Gastrocnemius medialis (tissue), 4 donors: ENCODE results near the gene UGT1A5.

ENCODE experiments used
- POLR2A ChIP-seq, 2 donors: fragments of 450-650 bp; IDR thresholded peaks; one replicate each; pipeline ENCODE4 v1.6.1; 2017; ENCODE audit warnings: antibody characterized with exemption in 2 of 2, mild to moderate bottlenecking in 2 of 2, moderate library complexity in 2 of 2
- TF ChIP-seq, protein P1 (sequence below), 5 experiments: fragments of 450-650 bp in 3 of 5; fragments of 200-600 bp in 2 of 5; sonication (generic) in 2 of 5; IDR thresholded peaks in 4 of 5; conservative IDR thresholded peaks in 1 of 5; 1 replicate in 4 of 5; 2 replicates in 1 of 5; pipeline ENCODE4 v1.5.1; 2016 to 2019; ENCODE audit warnings: antibody characterized with exemption in 5 of 5, mild to moderate bottlenecking in 3 of 5, moderate library complexity in 3 of 5

GRCh38 chr2:233690444-233690843 is 22.3 kb upstream of the UGT1A5 start:
- TF ChIP-seq, protein P1, sequence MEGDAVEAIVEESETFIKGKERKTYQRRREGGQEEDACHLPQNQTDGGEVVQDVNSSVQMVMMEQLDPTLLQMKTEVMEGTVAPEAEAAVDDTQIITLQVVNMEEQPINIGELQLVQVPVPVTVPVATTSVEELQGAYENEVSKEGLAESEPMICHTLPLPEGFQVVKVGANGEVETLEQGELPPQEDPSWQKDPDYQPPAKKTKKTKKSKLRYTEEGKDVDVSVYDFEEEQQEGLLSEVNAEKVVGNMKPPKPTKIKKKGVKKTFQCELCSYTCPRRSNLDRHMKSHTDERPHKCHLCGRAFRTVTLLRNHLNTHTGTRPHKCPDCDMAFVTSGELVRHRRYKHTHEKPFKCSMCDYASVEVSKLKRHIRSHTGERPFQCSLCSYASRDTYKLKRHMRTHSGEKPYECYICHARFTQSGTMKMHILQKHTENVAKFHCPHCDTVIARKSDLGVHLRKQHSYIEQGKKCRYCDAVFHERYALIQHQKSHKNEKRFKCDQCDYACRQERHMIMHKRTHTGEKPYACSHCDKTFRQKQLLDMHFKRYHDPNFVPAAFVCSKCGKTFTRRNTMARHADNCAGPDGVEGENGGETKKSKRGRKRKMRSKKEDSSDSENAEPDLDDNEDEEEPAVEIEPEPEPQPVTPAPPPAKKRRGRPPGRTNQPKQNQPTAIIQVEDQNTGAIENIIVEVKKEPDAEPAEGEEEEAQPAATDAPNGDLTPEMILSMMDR (IDR thresholded peaks at IDR 0.05 in 4 of 5, conservative IDR thresholded peaks at IDR 0.05 in 1 of 5): no peak
- no peak for TF ChIP-seq POLR2A (IDR thresholded peaks at IDR 0.05)
